CD4-positive, alpha-beta T cell treated with Interleukin-2 at 100 ng/mL for 4 hours (primary cell): ENCODE measurements around the gene INSYN2A.

Experiments
- DNase-seq: peaks from one replicate; pipeline ENCODE4 v3.0.0-alpha.2; 2020; ENCODE audit warnings: low spot score

INSYN2A gene

GRCh38 chr10:127196282-127197153 is at the start of gene INSYN2A:
Gene INSYN2A, minus strand, starts transcription at chr10:127196591. Its CDS starts 20,196 bp downstream, at chr10:127176395.
- no peak for DNase-seq

- DNase-seq = no peak
Measured at GRCh38 chr10:127245456-127245855, 49.1 kb upstream of the INSYN2A start.

DNA sequence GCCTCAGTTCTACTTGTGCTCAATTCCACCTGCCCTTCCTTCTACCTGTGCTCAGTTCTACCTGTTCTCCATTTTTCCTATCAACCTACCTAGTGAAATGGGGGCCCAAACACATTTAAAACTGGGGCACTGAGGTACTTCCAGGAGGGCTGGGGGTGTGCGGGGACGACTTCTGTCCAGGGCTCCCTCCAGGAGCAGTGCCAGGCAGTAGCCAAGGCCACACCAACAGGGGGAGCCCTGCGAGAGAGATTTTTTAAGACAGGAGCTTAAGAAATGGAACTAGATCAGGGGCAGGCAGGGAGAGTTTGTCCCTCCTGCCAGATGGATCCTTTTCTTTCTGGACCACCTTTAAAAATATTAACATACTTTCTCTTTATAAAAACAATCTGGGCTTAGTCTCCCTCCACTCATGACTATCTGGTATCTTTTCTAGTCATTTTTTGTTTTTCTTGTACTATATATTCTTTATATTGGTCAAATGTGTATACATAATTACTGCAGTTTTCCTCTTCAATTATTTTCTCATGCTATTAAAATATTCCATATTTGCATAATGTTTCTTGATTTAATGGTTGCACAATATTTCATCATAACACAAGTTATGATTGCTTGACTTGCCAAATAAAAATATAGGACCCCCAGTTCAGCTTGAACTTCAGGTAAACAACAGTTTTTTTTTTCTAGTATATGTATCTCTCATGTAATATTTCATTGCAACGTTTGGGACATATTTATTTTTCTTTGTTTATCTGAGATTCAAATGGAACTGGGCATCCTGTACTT is 47.3 kb upstream of the INSYN2A start:
- DNase-seq = peak; percentile 4

DNA sequence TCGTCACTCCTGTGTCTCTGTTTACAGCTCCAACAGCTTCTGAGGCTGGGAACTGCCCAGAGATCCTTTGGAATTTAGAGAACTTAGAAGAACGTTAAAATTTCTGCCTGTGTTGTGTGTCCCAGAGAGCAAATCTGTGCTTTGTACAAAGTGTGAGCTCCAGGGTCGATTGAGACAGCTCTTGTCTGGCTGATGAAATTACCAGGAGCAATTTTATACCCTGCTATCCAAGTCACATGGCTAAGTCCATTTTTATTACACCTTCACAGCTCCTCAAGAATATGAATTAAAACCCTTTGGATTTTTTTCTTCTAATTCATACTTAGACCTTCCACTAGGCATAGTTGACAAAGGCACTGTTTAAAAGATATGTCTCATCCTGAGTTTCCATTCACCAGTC is 46.5 kb upstream of the INSYN2A start:
- DNase-seq = no peak

- no peak for DNase-seq
Measured at GRCh38 chr10:127236266-127236665, 39.9 kb upstream of the INSYN2A start.

GRCh38 chr10:127234306-127234800 is 38.0 kb upstream of the INSYN2A start:
- no peak for DNase-seq

- DNase-seq = no peak
Measured at GRCh38 chr10:127228195-127228787, 31.9 kb upstream of the INSYN2A start.

- no peak for DNase-seq
Measured at GRCh38 chr10:127227663-127228062, 31.3 kb upstream of the INSYN2A start.

GRCh38 chr10:127227027-127227426 is 30.6 kb upstream of the INSYN2A start:
- DNase-seq = no peak

DNA sequence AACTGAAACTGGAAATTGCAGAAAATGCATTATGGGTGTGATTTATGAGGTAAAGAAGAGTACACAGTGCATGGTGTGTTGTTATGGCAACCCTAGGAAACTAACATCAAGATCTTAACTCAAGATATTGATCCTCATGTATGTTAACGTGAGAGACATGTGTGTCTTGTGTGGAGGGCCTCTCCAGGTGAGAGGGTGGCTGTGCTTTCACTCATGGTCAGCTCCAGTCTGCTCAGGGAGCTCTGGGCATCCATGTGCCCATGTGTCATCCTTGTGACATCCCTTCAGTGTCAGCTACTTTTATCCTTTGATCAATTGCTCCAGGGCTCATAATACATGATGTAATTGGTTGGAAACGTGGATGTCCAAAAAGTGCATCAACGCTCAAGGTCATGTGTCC is 24.9 kb upstream of the INSYN2A start:
- no peak for DNase-seq

DNA sequence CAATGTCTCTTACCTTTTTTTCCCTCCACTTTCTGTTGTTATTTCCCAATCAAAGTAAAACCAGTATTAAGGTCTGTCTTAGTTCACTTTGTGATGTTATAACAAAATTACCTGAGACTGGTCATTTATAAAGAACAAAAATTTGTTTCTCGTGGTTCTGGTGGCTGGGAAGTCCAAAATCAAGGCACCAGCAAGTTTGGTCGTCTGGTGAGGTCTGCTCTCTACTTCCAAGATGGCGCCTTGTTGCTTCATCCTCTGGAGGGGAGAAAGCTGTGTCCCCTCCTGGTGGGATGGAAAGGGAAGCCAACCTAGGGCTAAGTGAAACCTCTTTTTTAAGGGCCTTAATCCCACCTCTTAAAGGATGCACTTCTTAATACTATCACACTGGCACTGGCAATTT is 22.3 kb upstream of the INSYN2A start:
- no peak for DNase-seq

GRCh38 chr10:127216786-127217185 is 20.4 kb upstream of the INSYN2A start:
- no peak for DNase-seq

- no peak for DNase-seq
Measured at GRCh38 chr10:127216274-127216673, 19.9 kb upstream of the INSYN2A start.

DNA sequence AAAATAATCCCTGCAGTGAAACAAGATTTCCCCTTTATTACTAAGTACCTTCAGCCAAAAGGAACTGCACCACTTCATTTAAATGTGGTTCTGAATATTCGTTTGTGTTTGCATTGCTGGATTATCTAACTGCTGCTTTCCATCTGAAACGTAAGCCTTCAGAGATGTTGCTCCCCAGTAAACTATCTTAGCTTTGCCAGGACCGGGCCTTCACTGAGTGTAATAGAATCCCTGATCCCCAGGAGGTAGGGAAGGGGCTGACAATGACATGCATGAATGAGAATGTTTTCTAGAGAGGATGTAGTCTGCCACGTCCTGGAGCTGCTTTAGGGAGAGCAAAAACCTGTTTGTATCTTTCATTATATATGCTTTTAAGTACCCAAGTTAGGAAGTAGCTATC is 19.5 kb upstream of the INSYN2A start:
- no peak for DNase-seq

- no peak for DNase-seq
Measured at GRCh38 chr10:127210936-127211466, 14.6 kb upstream of the INSYN2A start.

- DNase-seq = no peak
Measured at GRCh38 chr10:127207081-127207480, 10.7 kb upstream of the INSYN2A start.

GRCh38 chr10:127203067-127203466 is 6.7 kb upstream of the INSYN2A start:
- no peak for DNase-seq

DNA sequence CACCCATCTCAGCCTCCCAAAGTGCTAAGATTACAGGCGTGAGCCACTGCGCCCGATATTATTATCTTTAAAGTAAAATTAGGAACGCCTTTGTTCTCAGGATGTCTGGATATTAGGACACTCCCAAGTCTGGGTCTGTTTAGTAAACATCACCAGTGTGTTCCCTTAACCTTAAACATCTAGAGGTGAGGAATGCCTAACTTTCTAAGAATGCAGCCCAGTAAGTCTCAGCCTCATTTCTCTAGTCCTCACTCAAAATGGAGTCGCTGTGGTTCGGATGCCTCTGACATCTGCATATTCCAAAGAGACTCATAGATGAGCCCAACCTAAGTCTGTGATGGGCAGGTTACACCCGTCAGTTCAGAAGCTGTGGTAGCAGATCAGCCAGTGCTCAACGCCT is 4.3 kb upstream of the INSYN2A start:
- no peak for DNase-seq

DNA sequence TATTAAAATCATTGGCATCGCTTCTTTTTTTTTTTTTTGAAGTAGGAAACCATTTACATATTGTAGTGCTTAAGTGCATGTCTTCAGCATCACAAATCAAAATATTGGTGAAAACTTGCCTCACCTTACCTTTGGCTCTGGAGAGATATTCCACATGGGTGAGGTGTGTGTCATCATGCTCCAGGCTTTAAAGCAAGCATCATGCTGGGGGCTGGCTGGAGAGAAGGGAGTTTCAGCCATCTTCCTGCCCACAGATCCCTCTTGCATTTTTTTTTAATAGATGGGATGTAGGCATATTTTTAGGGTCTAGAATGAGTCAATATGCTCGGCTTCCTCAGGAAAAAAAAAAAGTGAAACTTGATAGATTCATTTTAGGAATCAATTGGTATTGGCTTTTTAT is 2.3 kb upstream of the INSYN2A start:
- DNase-seq = no peak

DNA sequence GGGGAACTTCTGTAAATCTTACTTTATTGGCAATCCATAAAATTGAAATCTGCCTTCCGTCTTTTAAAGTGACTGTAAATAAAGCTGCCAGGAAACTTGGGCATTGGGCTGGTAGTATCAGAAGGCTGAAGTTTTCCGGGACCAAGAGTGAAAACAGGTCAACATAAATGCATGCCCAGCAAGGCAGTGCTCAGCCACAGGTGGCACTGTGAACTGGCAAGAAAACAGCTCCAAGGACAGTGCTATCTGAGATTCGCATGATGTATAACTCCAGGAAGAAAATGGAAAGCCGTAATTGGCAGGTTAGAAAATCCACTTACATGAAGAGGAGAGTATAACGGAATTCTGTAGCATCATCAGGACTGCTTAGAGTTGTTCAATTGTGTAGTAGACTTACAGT is 1.9 kb upstream of the INSYN2A start:
- no peak for DNase-seq

DNA sequence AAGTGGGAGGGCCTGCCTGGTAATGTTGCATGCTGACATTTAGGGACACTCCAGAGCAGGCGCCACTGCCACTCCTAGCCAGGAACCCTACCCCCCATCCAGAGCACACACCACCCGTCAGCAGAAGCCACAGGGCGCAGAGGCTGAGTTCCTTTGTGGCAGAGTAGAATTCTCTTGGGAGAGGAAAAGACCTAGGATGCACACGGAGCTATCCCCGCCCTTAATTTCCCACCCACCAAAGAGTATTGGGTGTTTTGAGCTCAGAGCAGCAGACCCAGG is 702 bp upstream of the INSYN2A start:
- DNase-seq = no peak

GRCh38 chr10:127195571-127196281 is 665 bp downstream of the INSYN2A start:
- DNase-seq = no peak
